Measurements from ENCODE around the gene ERC2.

Gene ERC2

DNA sequence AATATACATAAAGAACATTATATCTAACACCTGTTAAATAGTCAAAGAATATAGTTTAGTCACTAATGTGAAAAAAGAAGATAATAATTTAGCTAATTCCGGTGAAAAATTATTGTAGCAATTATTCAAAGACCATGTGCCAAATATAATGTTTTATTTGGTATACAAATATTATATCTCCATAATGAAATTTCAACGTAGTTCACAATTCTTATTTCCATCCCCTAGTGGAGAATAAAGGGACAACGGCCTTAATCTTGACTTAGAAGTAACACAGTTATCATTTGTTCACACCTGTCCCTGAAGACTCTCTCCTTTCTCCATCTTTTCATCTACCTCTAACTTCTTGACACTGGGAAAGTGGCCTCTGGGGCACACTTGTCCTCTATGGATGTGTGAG is 213.4 kb downstream of the ERC2 start:
- no peak for DNase-seq
- Mint-ChIP-seq H3K27ac (no peak overlapping the region), H3K9me3 (no peaks in the 10 kb centered on the region), H3K27me3 (no peaks in the 10 kb centered on the region), H3K4me3 (no peak overlapping the region), H3K36me3 (no peaks in the 10 kb centered on the region), H3K4me1 (no peaks in the 10 kb centered on the region)
- CTCF ChIA-PET = interaction anchor here (3.3 kb wide), 1 partner anchor 49 kb away, joined by 11 read pairs; no protein-coding TSS in a partner anchor

DNA sequence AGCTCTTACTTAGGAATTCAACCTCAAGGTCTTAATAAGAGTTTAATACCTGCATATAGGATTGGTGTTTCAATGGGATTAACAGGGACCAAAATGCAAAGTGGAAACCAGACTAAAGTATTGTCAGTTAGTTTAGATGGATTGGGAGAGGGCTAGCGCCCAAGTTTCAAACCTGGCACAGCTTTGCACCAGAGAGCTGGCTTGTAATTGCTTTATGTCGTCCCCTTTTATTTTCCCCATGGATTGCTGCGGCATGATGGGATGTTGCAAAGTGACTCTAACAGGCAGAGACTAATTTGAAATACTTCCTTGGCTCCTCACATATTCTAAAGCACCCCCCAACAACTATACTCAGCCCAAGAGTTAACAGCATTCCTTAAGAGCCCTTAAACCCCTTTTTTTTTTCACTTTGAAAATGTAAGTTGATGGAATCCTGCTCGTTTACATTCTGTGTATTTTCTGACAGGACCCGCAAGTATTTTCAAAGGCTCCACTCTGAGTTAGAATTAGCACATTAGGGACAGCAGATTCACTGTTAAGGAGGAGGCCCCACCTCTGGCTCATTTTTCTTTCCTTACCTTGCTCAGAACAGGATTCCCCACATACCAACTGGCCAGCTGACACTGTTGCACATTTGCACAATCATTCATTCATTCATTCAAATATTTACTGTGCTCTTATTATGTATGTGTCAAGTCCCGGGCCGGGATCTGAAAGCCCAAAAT is 214.2 kb downstream of the ERC2 start:
- H3K27ac Mint-ChIP-seq = no peak overlapping the region
- no peaks in the 10 kb centered on the region for H3K4me1 Mint-ChIP-seq
- H3K9me3 Mint-ChIP-seq = no peaks in the 10 kb centered on the region
- H3K27me3 Mint-ChIP-seq = no peaks in the 10 kb centered on the region
- CTCF ChIA-PET = interaction anchor here (1.0 to 3.3 kb wide), 3 partner anchors 9 to 69 kb away, joined by 3 to 11 read pairs (median 3); no protein-coding TSS in a partner anchor
- H3K36me3 Mint-ChIP-seq = no peaks in the 10 kb centered on the region
- no peak overlapping the region for H3K4me3 Mint-ChIP-seq
- no peak for DNase-seq

DNA sequence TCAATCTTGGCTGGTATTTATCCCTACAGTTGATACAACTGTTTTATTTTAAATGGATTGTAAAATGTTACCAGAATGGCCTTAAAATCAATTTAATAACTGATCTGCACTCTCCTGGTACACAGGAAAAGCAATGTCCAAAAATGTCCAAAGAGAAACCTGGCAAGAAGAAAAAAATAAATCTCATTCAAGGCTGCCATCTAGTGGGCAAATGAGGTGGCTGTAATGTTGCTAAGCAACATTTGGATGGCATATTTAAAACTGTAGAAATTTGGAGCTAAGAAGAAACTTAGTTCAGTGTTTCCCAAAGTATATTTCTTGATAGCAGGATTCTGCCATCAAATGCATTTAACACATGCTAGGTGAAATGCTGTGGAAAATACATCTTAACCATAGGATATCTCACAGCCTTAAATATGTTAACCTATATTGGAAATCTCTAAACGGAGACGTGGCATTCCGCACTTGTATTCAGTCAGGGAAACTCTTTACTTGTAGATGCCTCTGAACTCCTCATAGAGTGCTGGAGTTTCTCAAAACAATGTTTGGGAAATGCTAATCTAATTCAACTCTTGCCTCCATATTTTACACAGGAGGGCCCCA is 216.8 kb downstream of the ERC2 start:
- no peaks in the 10 kb centered on the region for H3K27me3 Mint-ChIP-seq
- CTCF ChIA-PET = interaction anchor here (0.5 to 3.7 kb wide), 8 partner anchors 9 to 1823 kb away, joined by 3 to 14 read pairs (median 3); no protein-coding TSS in a partner anchor
- DNase-seq = peak; percentile 22
- no peaks in the 10 kb centered on the region for H3K36me3 Mint-ChIP-seq
- H3K9me3 Mint-ChIP-seq = no peaks in the 10 kb centered on the region
- no peak overlapping the region for H3K27ac Mint-ChIP-seq
- H3K4me1 Mint-ChIP-seq = no peaks in the 10 kb centered on the region
- H3K4me3 Mint-ChIP-seq = no peak overlapping the region

DNA sequence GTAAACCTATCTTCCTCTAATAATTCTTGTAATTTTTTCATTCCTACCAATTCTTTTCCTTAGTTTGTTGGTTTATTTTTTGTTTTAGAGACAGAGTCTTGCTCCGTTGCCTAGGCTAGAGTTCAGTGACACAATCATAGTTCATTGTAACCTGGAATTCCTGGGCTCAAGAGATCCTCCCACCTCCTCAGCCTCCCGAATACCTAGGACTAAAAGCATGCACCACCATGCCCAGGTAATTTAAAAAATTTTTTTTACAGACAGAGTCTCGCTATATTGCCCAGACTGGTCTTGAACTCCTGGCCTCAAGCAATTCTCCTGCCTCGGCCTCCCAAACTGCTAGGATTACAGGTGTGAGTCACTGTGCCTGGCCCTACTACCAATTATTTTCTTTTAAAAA is 220.2 kb downstream of the ERC2 start:
- Mint-ChIP-seq H3K27me3 (no peaks in the 10 kb centered on the region), H3K4me1 (no peaks in the 10 kb centered on the region), H3K36me3 (no peaks in the 10 kb centered on the region), H3K9me3 (no peaks in the 10 kb centered on the region), H3K4me3 (no peak overlapping the region), H3K27ac (no peak overlapping the region)
- DNase-seq = no peak
- CTCF ChIA-PET = no interaction called here

DNA sequence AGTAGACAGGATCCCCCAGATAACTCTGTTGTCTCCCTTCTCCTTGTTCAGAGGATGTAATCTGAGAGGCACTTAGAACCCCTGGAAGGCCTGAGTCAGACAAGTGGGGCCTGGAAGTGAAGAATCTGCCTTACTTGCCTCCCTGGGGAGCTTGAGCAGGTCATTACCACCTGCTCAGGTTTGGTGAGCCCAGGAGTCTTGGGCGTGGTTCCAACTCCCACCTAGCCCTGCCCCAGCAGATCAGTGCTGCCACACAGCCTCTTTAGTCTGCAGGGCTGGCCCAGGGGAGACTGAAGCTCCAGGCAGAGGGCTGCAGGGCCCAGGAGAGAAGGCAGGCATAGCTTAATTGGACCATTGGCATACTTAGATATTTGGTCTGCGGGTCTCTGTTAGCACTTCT is 230.0 kb downstream of the ERC2 start:
- CTCF ChIA-PET = no interaction called here
- Mint-ChIP-seq H3K36me3 (no peaks in the 10 kb centered on the region), H3K4me1 (no peaks in the 10 kb centered on the region), H3K27ac (no peak overlapping the region), H3K27me3 (no peaks in the 10 kb centered on the region), H3K4me3 (no peak overlapping the region), H3K9me3 (no peaks in the 10 kb centered on the region)
- no peak for DNase-seq

DNA sequence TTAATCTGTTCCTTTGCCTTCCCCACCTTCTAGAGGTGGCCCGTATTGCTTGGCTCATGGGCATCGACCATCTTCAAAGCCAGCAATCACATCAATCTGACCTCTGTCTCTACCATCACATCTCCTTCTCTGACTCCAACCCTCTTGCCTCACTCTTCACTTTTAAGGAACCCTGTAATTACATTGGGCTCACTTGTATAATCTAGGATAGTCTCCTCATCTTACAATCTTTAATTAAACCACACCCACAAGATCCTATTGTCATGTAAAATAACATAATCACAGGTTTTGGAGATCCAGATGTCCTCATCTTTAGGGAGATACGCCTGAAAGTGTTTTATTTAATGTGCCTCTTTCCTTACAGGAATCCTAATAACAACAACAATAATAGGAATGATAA is 234.5 kb downstream of the ERC2 start:
- Mint-ChIP-seq H3K4me3 (no peak overlapping the region), H3K4me1 (no peaks in the 10 kb centered on the region), H3K36me3 (no peaks in the 10 kb centered on the region), H3K9me3 (no peaks in the 10 kb centered on the region), H3K27ac (no peak overlapping the region), H3K27me3 (no peaks in the 10 kb centered on the region)
- CTCF ChIA-PET = no interaction called here
- no peak for DNase-seq

DNA sequence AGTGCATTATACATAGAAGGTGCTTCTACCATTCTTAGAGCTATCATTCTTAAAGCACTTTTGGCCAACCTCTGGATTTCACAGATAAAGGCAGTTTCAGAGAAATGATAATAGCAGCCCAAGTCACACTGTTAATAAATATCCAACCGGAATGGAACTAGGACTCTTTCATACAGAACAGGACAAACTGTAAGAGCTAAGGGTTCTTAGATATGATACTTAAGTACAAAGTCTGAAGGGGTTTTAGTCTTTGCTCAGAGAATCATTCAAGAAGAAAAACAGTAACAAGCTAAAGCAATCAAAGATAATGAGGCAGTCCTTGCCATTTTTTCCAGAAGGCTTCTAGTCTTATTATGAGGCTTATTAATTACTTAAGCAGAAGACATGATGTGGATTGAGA is 239.0 kb downstream of the ERC2 start:
- H3K27me3 Mint-ChIP-seq = no peaks in the 10 kb centered on the region
- no peak overlapping the region for H3K27ac Mint-ChIP-seq
- DNase-seq = no peak
- CTCF ChIA-PET = no interaction called here
- H3K4me1 Mint-ChIP-seq = no peaks in the 10 kb centered on the region
- H3K4me3 Mint-ChIP-seq = no peak overlapping the region
- no peaks in the 10 kb centered on the region for H3K36me3 Mint-ChIP-seq
- no peaks in the 10 kb centered on the region for H3K9me3 Mint-ChIP-seq

DNA sequence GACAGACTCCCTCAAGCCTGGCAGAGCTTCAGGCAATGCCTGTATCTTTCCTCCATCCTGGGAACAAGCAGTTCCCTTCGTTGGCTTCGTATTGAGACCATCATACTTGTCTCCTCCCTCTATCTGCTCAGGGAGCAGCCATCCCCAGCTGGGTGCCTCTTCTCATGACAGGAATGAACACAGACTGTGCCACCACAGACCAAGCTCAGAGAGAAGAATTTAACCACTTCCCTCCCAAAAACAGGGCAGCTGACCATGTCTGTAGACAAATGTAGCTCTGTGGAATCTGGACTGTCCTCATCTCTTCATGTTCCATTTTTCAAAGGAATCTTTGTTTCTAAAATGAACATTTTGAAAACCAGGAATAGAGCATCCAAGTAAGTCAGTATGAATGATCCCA is 245.4 kb downstream of the ERC2 start:
- Mint-ChIP-seq H3K36me3 (no peaks in the 10 kb centered on the region), H3K27ac (no peak overlapping the region), H3K9me3 (no peaks in the 10 kb centered on the region), H3K4me3 (no peak overlapping the region), H3K4me1 (no peaks in the 10 kb centered on the region), H3K27me3 (no peaks in the 10 kb centered on the region)
- DNase-seq = no peak
- CTCF ChIA-PET = no interaction called here

DNA sequence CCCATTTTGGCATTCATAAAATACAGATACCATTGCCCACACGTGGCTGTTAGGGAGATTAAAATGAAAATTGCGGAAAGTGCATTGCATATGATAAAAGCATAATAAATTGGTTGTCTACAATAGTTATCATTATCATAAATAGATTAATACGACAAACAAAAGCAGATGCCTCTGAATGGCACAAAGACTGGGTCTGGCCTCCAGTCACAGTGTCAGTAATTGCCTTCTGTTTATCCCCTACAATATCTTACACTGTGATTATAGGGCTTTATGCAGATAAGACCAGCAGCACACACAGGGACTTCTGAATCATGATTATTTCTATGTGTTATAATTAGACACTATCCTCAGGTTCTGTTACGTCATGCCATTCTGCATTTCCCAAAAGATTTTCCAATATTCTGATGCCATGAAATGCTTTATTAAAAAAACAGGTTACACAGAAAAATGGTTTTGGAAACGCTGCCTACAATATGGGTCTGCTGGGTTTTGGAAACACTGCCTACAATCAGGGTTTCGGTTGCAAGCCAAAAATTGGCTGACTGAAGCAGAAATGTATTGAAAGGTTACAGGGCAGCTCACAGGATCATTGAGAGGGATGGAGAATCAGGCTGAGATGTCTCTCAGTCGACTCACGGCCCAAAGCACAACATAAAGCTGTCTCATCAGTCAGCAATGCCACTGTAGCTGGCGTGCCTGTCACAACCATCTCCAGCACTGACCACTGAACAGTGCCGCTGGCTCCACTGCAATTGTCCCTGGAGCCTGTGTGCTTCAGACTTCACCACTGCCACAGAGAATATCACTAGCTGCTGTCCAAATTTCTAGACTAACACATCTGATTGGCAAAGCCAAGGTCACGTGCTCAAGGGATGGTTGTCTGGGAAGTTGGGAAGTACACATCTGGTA is 248.1 kb downstream of the ERC2 start:
- Mint-ChIP-seq H3K9me3 (no peaks in the 10 kb centered on the region), H3K4me3 (no peak overlapping the region)
- CTCF ChIA-PET = no interaction called here

DNA sequence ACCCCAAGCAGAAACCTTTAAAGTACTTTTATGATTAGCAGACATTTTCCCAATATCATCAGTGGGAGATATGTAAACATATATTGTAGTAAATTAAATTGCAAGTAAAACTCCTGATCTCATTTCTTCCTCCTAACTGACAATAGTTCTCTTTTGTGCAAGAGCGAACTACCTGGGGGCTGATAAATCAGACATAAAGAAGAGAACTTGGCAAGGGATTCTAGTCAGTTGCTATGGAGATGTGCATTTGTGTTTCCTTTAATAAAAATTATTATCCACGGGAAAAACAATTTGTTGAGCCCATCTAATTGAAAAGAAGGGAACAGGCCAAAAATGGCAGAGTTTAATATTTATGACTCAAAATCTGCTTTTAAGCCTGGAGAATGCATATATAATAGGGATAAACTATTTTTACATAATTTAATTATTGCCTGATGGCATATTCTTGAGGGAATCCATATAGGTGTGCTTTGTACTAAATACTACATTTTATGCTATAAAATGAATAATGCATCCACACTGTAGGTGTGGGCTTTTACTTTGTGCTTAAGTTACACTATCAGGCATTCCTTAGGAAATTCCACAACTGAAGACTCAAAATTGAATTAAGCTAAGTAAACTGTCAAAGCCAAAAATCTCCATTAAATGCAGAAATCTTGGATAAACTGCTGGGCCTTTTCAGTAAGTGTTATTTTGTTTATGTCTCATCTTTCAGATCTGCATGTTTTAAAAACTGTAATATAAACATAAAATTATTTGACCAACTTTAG is 258.1 kb downstream of the ERC2 start:
- Mint-ChIP-seq H3K4me3 (no peak overlapping the region), H3K27me3 (peaks cover 5% of the 10 kb centered on the region), H3K36me3 (no peaks in the 10 kb centered on the region), H3K27ac (no peak overlapping the region), H3K4me1 (no peaks in the 10 kb centered on the region), H3K9me3 (no peaks in the 10 kb centered on the region)
- no peak for DNase-seq
- CTCF ChIA-PET = no interaction called here

More for the DNA sequence above, 248.1 kb downstream of the ERC2 start:
- H3K4me1 Mint-ChIP-seq = no peaks in the 10 kb centered on the region
- DNase-seq = no peak
- H3K36me3 Mint-ChIP-seq = no peaks in the 10 kb centered on the region
- H3K27ac Mint-ChIP-seq = no peak overlapping the region
- H3K27me3 Mint-ChIP-seq = no peaks in the 10 kb centered on the region

DNA sequence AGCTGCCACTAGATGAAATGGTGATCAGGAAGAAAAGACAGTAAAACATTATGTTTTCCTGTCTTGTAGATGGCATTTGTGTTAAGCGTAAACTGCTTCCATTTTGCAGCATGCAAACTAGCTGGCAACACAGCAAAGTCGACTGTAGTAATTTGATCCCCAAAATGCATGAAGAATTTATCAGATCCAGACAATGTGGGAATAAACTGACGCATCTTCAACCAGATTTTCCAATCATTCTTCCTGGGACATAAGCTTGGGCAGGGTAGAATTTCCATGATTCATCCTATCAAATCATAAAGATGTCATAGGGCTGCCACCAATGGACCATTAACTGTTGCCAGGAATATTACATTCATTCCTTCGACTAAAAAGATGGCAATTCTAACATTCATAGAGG is 260.3 kb downstream of the ERC2 start:
- H3K4me3 Mint-ChIP-seq = no peak overlapping the region
- CTCF ChIA-PET = no interaction called here
- peaks cover 5% of the 10 kb centered on the region for H3K27me3 Mint-ChIP-seq
- no peak for DNase-seq
- H3K27ac Mint-ChIP-seq = no peak overlapping the region
- no peaks in the 10 kb centered on the region for H3K4me1 Mint-ChIP-seq
- H3K9me3 Mint-ChIP-seq = no peaks in the 10 kb centered on the region
- no peaks in the 10 kb centered on the region for H3K36me3 Mint-ChIP-seq

DNA sequence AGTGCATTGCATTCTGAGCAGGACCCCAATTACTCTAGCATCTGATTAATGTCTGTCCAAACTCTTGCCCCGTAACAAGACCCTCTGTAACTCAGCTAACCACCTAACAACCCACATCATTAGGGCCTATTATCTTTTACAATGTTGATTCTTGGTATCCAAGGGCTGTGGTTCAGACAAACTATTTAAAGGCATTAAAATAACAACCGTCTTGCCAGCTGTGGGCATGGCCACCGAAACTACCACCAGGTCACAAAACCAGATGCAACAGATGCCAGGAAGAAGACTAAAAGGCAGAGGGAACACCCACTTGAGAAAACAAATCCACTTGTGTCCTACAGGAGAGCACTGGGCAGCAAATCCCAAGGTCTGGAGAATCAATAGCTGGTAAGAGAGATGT is 262.9 kb downstream of the ERC2 start:
- DNase-seq = no peak
- Mint-ChIP-seq H3K27ac (no peak overlapping the region), H3K27me3 (peaks cover 5% of the 10 kb centered on the region), H3K9me3 (no peaks in the 10 kb centered on the region), H3K4me1 (no peaks in the 10 kb centered on the region), H3K36me3 (no peaks in the 10 kb centered on the region), H3K4me3 (no peak overlapping the region)
- CTCF ChIA-PET = no interaction called here

DNA sequence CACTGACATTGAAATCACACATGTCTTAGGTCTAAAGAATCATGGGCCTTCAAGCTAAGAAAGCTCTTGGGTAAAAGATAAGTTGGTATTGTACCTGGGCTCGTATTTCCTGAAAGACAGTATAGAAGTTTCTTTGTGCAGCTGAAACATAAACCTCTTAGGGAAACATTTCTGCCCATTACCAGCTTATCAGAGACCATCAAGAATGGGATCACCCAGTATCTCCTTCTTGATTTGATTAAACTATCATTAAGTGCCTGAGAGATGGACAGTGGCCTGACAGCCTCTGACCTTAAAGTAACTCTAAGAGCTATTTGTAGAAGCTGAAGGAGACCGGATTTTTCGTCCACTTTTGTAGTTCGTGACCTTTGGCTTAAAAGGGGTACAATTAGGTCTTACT is 265.3 kb downstream of the ERC2 start:
- no peaks in the 10 kb centered on the region for H3K36me3 Mint-ChIP-seq
- H3K4me3 Mint-ChIP-seq = no peak overlapping the region
- no peak for DNase-seq
- no peak overlapping the region for H3K27ac Mint-ChIP-seq
- H3K9me3 Mint-ChIP-seq = no peaks in the 10 kb centered on the region
- H3K4me1 Mint-ChIP-seq = no peaks in the 10 kb centered on the region
- no peaks in the 10 kb centered on the region for H3K27me3 Mint-ChIP-seq
- CTCF ChIA-PET = no interaction called here

DNA sequence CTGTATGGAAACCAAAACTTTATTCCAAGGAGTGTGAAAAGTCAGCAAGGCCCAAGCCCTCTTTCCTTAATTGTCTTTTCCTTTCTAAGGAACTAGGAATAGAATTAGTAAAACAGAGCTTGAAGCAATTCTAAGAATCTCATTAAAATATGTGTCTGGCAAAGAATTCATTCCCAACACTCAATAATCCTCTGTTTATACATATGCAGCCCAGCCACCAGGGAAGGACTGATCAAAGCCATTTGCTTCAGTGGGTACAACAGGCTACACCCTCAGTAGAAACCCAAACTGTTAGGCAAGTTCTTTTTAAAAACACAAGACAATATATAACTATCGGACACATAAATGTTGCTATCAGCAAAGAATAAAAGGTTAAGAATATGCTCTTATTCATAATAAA is 266.9 kb downstream of the ERC2 start:
- H3K27ac Mint-ChIP-seq = no peak overlapping the region
- H3K9me3 Mint-ChIP-seq = no peaks in the 10 kb centered on the region
- H3K4me1 Mint-ChIP-seq = no peaks in the 10 kb centered on the region
- DNase-seq = no peak
- H3K27me3 Mint-ChIP-seq = no peaks in the 10 kb centered on the region
- H3K4me3 Mint-ChIP-seq = no peak overlapping the region
- no peaks in the 10 kb centered on the region for H3K36me3 Mint-ChIP-seq
- CTCF ChIA-PET = no interaction called here

Measured in activated naive CD4-positive, alpha-beta T cell treated with anti-CD3 and anti-CD28 coated beads, Interleukin-2, amount 10 ng/mL, durations not matched to agents 7 days and 5 days (primary cell).